ENCODE results near the gene NDUFB10.
"Not testable (repeated sequence)": the region's sequence is repeated elsewhere in the genome, so short reads cannot be mapped to it uniquely, and the experiment has no call there.

Gene NDUFB10

GRCh38 chr16:1938316-1938715, 21.0 kb upstream of the NDUFB10 start:
- TF ChIP-seq CTCF (IDR thresholded peaks at IDR 0.05; ENCODE audit: low read depth, low read length) = no peak
- H3K4me3 ChIP-seq (ENCODE audit: low read depth, low read length) = no peak overlapping the region

GRCh38 chr16:1938910-1939309, 20.4 kb upstream of the NDUFB10 start:
- TF ChIP-seq CTCF (IDR thresholded peaks at IDR 0.05; ENCODE audit: low read depth, low read length) = no peak
- H3K4me3 ChIP-seq (ENCODE audit: low read depth, low read length) = no peak overlapping the region

- not testable (repeated sequence) for H3K4me3 ChIP-seq (ENCODE audit: low read depth, low read length)
Measured at GRCh38 chr16:1939833-1940232, 19.5 kb upstream of the NDUFB10 start.

- no peak overlapping the region for H3K4me3 ChIP-seq (ENCODE audit: low read depth, low read length)
- TF ChIP-seq CTCF (IDR thresholded peaks at IDR 0.05; ENCODE audit: low read depth, low read length) = no peak
Measured at GRCh38 chr16:1940273-1941161, 18.8 kb upstream of the NDUFB10 start.

GRCh38 chr16:1941162-1942046, 17.9 kb upstream of the NDUFB10 start:
- TF ChIP-seq CTCF (IDR thresholded peaks at IDR 0.05; ENCODE audit: low read depth, low read length) = no peak
- no peak overlapping the region for H3K4me3 ChIP-seq (ENCODE audit: low read depth, low read length)

GRCh38 chr16:1942047-1942809, 17.1 kb upstream of the NDUFB10 start:
- no peak for TF ChIP-seq CTCF (IDR thresholded peaks at IDR 0.05; ENCODE audit: low read depth, low read length)
- peak overlapping the region; percentile 74 for H3K4me3 ChIP-seq (ENCODE audit: low read depth, low read length)
